OCI-LY1 (cell line): Measurements from ENCODE around the gene VCPKMT.

ENCODE experiments used
- H2AFZ ChIP-seq: fragments of 200-600 bp; sonication (generic), shearing (Covaris generic); 2 replicates; pipeline ENCODE4 v1.6.0; 2014; ENCODE audit warnings: antibody characterized with exemption, mild to moderate bottlenecking, low read length
- H3F3A ChIP-seq: fragments of 200-600 bp; sonication (generic), shearing (Covaris generic); 2 replicates; pipeline ENCODE4 v1.6.0; 2014; ENCODE audit warnings: mild to moderate bottlenecking, antibody characterized with exemption, low read length, moderate library complexity; ENCODE audit not compliant: insufficient read depth
- H3K27ac ChIP-seq: fragments of 200-600 bp; sonication (generic); 2 replicates; pipeline ENCODE4 v1.5.1; 2014; ENCODE audit warnings: low read length, mixed run types, mild to moderate bottlenecking, low read depth; ENCODE audit not compliant: poor library complexity, severe bottlenecking
- H3K27me3 ChIP-seq: fragments of 200-600 bp; sonication (generic); 2 replicates; pipeline ENCODE4 v1.6.0; 2014; ENCODE audit warnings: antibody characterized with exemption, mild to moderate bottlenecking, low read length, moderate library complexity; ENCODE audit not compliant: insufficient read depth
- H3K36me3 ChIP-seq: fragments of 200-600 bp; sonication (generic); 2 replicates; pipeline ENCODE4 v1.6.1; 2014; ENCODE audit warnings: mild to moderate bottlenecking, antibody characterized with exemption, low read length, moderate library complexity, mixed read lengths; ENCODE audit not compliant: insufficient read depth
- H3K4me1 ChIP-seq: fragments of 200-600 bp; sonication (generic); 2 replicates; pipeline ENCODE4 v1.5.1; 2014; ENCODE audit warnings: mild to moderate bottlenecking, low read length, moderate library complexity; ENCODE audit not compliant: insufficient read depth, severe bottlenecking
- H3K4me2 ChIP-seq: fragments of 200-600 bp; sonication (generic), shearing (Covaris generic); 2 replicates; pipeline ENCODE4 v1.6.1; 2014; ENCODE audit warnings: low read length
- H3K4me3 ChIP-seq: fragments of 200-600 bp; sonication (generic); 2 replicates; pipeline ENCODE4 v1.5.1; 2014; ENCODE audit warnings: low read length, low read depth, mild to moderate bottlenecking, mixed read lengths; ENCODE audit not compliant: poor library complexity, severe bottlenecking
- H3K79me2 ChIP-seq: fragments of 200-600 bp; shearing (Covaris generic); 2 replicates; pipeline ENCODE4 v1.6.1; 2016; ENCODE audit warnings: mixed run types, low read length, mixed read lengths; ENCODE audit not compliant: insufficient read depth
- H3K9ac ChIP-seq: fragments of 200-600 bp; sonication (generic), shearing (Covaris generic); 2 replicates; pipeline ENCODE4 v1.6.1; 2014; ENCODE audit warnings: mild to moderate bottlenecking, low read length, mixed read lengths
- H3K9me2 ChIP-seq: fragments of 200-600 bp; sonication (generic), shearing (Covaris generic); 2 replicates; pipeline ENCODE4 v1.6.1; 2014; ENCODE audit warnings: low read depth, mild to moderate bottlenecking, low read length, mixed read lengths
- H3K9me3 ChIP-seq: fragments of 200-600 bp; shearing (Covaris generic); 2 replicates; pipeline ENCODE4 v1.6.1; 2014; ENCODE audit warnings: low read length, mixed read lengths
- H4K20me1 ChIP-seq: fragments of 200-600 bp; sonication (generic), shearing (Covaris generic); 2 replicates; pipeline ENCODE4 v1.6.0; 2016; ENCODE audit warnings: mild to moderate bottlenecking, low read length; ENCODE audit not compliant: insufficient read depth
- EZH2 ChIP-seq: fragments of 200-600 bp; sonication (generic), shearing (Covaris generic); IDR thresholded peaks from 2 replicates; pipeline ENCODE4 v1.8.0; 2017; ENCODE audit warnings: borderline replicate concordance, mixed run types, mild to moderate bottlenecking, antibody characterized with exemption, low read length, moderate library complexity, mixed read lengths
- TF ChIP-seq, protein P1 (sequence below): fragments of 200-600 bp; sonication (generic), shearing (Covaris generic); IDR thresholded peaks from 2 replicates; pipeline ENCODE4 v1.5.1; 2017; ENCODE audit warnings: mild to moderate bottlenecking, antibody characterized with exemption, low read length, moderate library complexity, mixed read lengths

VCPKMT gene

DNA sequence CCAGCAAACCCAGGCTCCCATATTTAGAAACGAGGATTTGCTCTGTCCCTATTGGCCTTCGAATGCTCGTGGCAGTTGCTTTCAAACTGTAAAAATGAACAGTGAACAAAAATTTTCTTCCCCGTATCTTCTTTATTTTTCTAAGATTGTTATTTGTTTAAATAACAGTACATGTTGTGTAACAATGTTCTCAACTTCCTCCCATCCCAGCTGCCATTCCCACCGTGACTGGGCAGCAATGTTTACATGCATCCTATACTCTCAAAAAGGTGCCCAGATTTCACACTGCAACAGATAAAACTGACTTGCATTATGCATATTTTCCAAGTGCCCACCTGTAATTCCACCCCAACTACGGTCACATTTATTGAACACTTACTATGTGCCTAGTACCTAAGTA lies 12.8 kb downstream of the VCPKMT start:
- Histone ChIP-seq H3K36me3 (peaks cover 30% of the 10 kb centered on the region; the same call in 1 of the 2 replicates), H3K4me1 (peaks cover 5% of the 10 kb centered on the region), H3K27me3 (no peaks in the 10 kb centered on the region), H4K20me1 (no peaks in the 10 kb centered on the region), H3K4me3 (no peak overlapping the region), H3K27ac (no peak overlapping the region), H3K9ac (no peak overlapping the region; the same call in 1 of the 2 replicates), H3K9me3 (no peaks in the 10 kb centered on the region), H3K79me2 (no peaks in the 10 kb centered on the region), H2AFZ (no peak overlapping the region), H3K9me2 (no peaks in the 10 kb centered on the region), H3F3A (no peaks in the 10 kb centered on the region), H3K4me2 (no peak overlapping the region)
- no peak for TF ChIP-seq EZH2
- TF ChIP-seq, protein P1, sequence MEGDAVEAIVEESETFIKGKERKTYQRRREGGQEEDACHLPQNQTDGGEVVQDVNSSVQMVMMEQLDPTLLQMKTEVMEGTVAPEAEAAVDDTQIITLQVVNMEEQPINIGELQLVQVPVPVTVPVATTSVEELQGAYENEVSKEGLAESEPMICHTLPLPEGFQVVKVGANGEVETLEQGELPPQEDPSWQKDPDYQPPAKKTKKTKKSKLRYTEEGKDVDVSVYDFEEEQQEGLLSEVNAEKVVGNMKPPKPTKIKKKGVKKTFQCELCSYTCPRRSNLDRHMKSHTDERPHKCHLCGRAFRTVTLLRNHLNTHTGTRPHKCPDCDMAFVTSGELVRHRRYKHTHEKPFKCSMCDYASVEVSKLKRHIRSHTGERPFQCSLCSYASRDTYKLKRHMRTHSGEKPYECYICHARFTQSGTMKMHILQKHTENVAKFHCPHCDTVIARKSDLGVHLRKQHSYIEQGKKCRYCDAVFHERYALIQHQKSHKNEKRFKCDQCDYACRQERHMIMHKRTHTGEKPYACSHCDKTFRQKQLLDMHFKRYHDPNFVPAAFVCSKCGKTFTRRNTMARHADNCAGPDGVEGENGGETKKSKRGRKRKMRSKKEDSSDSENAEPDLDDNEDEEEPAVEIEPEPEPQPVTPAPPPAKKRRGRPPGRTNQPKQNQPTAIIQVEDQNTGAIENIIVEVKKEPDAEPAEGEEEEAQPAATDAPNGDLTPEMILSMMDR: no peak

DNA sequence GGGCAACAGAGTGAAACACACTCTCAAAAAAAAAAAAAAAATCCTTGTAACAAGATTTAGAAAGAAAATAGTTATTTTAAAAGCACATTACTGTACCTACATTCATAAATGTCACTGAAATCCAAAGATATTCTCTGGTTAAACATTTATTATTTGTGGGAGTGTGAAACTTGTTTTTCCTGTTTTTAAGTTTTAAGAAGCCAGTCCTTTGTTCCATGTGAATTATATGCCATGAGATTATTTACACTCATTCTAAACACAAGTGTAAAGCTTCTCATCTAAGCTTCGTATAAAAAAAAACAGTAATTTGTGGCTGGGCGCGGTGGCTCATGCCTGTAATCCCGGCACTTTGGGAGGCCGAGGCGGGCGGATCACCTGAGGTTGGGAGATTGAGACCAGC lies 15.0 kb downstream of the VCPKMT start:
- no peaks in the 10 kb centered on the region for H3K79me2 ChIP-seq
- H3K4me1 ChIP-seq: peaks cover 5% of the 10 kb centered on the region
- H3K36me3 ChIP-seq: peaks cover 15% of the 10 kb centered on the region; the same call in 1 of the 2 replicates
- H3K4me2 ChIP-seq: no peak overlapping the region
- H3K9me2 ChIP-seq: no peaks in the 10 kb centered on the region
- no peaks in the 10 kb centered on the region for H3K9me3 ChIP-seq
- H3K4me3 ChIP-seq: no peak overlapping the region
- no peaks in the 10 kb centered on the region for H3F3A ChIP-seq
- TF ChIP-seq EZH2: no peak
- TF ChIP-seq, protein P1: no peak
- no peaks in the 10 kb centered on the region for H3K27me3 ChIP-seq
- no peak overlapping the region for H3K9ac ChIP-seq
- no peak overlapping the region for H3K27ac ChIP-seq
- H2AFZ ChIP-seq: no peak overlapping the region
- H4K20me1 ChIP-seq: no peaks in the 10 kb centered on the region

DNA sequence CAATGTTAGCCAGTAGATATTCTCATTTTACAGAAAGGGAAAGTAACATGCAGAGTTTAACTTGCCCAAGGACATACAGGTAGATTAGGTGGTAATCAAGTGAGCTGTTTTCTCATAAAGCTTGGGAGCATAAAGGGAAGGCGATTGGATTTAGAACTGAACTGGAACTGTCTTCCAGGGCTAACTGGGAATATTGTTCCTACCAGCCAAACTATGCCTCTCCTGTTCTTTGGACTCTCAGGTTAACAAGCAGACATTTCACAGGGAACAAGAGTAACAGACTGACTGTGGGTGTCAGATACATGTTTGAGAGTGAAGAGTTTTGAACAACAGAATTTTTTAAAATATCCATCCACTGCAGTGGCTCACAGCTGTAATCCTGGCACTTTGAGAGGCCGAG lies 15.6 kb downstream of the VCPKMT start:
- Histone ChIP-seq H4K20me1 (no peaks in the 10 kb centered on the region), H3K36me3 (peaks cover 15% of the 10 kb centered on the region; the same call in 1 of the 2 replicates), H3K9me2 (no peaks in the 10 kb centered on the region), H3F3A (no peaks in the 10 kb centered on the region), H3K9me3 (no peaks in the 10 kb centered on the region), H2AFZ (no peak overlapping the region), H3K27me3 (no peaks in the 10 kb centered on the region), H3K4me3 (no peak overlapping the region), H3K79me2 (no peaks in the 10 kb centered on the region), H3K27ac (no peak overlapping the region), H3K9ac (no peak overlapping the region), H3K4me2 (no peak overlapping the region), H3K4me1 (peaks cover 5% of the 10 kb centered on the region)
- no peak for TF ChIP-seq EZH2
- TF ChIP-seq, protein P1: no peak
